Astrocyte (in vitro differentiated cells and primary cell): ENCODE data around the gene PHEX. TPM values are rescaled to one million over a fixed set of nuclear protein-coding genes. Genes with fewer than 3 reads are reported as not detected.

ENCODE experiments used
- DNase-seq: peaks from one replicate; pipeline ENCODE4 v3.0.0-alpha.2; 2010; ENCODE audit warnings: low read depth
- FAIRE-seq: peaks from 2 replicates; lab custom pipeline; 2011; peaks lifted over from hg19 to GRCh38; lab: Jason Lieb, UNC
- H2AFZ ChIP-seq: 2 replicates; pipeline ENCODE4 v1.6.0; 2012; ENCODE audit warnings: low read depth, low read length, inconsistent platforms
- H3K27ac ChIP-seq: 2 replicates; pipeline ENCODE4 v1.5.1; 2011; ENCODE audit warnings: low read depth, low read length, inconsistent platforms
- H3K27me3 ChIP-seq: 2 replicates; pipeline ENCODE4 v1.6.0; 2011; ENCODE audit warnings: low read length, inconsistent platforms; ENCODE audit not compliant: insufficient read depth
- H3K36me3 ChIP-seq: 2 replicates; pipeline ENCODE4 v1.5.1; 2011; ENCODE audit warnings: low read length, inconsistent platforms; ENCODE audit not compliant: insufficient read depth
- H3K4me1 ChIP-seq: 2 replicates; pipeline ENCODE4 v1.5.1; 2011; ENCODE audit warnings: low read length, inconsistent platforms; ENCODE audit not compliant: insufficient read depth
- H3K4me2 ChIP-seq: 2 replicates; pipeline ENCODE4 v1.6.0; 2012; ENCODE audit warnings: low read length, inconsistent platforms
- H3K4me3 ChIP-seq: 2 replicates; pipeline ENCODE4 v1.5.1; 2011; ENCODE audit warnings: low read depth, mild to moderate bottlenecking, low read length, inconsistent platforms; ENCODE audit not compliant: insufficient read depth
- H3K79me2 ChIP-seq: 2 replicates; pipeline ENCODE4 v1.6.0; 2012; ENCODE audit warnings: mild to moderate bottlenecking, low read length, inconsistent platforms; ENCODE audit not compliant: insufficient read depth
- H3K9ac ChIP-seq: 2 replicates; pipeline ENCODE4 v1.6.0; 2012; ENCODE audit warnings: mild to moderate bottlenecking, low read length, inconsistent platforms
- H3K9me3 ChIP-seq: 2 replicates; pipeline ENCODE4 v1.5.1; 2012; ENCODE audit warnings: low read depth, mild to moderate bottlenecking, low read length, inconsistent platforms; ENCODE audit not compliant: insufficient read depth
- H4K20me1 ChIP-seq: 2 replicates; pipeline ENCODE4 v1.6.0; 2012; ENCODE audit warnings: low read length, inconsistent platforms; ENCODE audit not compliant: insufficient read depth
- H3K27ac Mint-ChIP-seq: one replicate; pipeline ENCODE4 v1.8.0; 2021; ENCODE audit warnings: mild to moderate bottlenecking, mixed read lengths; ENCODE audit not compliant: unreplicated experiment
- H3K27me3 Mint-ChIP-seq: one replicate; pipeline ENCODE4 v1.8.0; 2021; ENCODE audit warnings: low read depth, mixed read lengths; ENCODE audit not compliant: unreplicated experiment
- H3K36me3 Mint-ChIP-seq: one replicate; pipeline ENCODE4 v1.8.0; 2021; ENCODE audit warnings: low read depth, mixed read lengths; ENCODE audit not compliant: unreplicated experiment
- H3K4me1 Mint-ChIP-seq: one replicate; pipeline ENCODE4 v1.8.0; 2021; ENCODE audit warnings: low read depth, mixed read lengths; ENCODE audit not compliant: unreplicated experiment
- H3K4me3 Mint-ChIP-seq: one replicate; pipeline ENCODE4 v1.8.0; 2021; ENCODE audit warnings: mild to moderate bottlenecking, moderate library complexity, mixed read lengths; ENCODE audit not compliant: unreplicated experiment
- H3K9me3 Mint-ChIP-seq: one replicate; pipeline ENCODE4 v1.8.0; 2021; ENCODE audit warnings: mild to moderate bottlenecking, mixed read lengths; ENCODE audit not compliant: unreplicated experiment
- EZH2 ChIP-seq: IDR thresholded peaks from 2 replicates; pipeline ENCODE4 v1.6.1; 2012; ENCODE audit warnings: mild to moderate bottlenecking, low read length, inconsistent platforms; ENCODE audit not compliant: insufficient read depth
- total RNA-seq: library from RNA; stranded (reverse); gene quantifications from 2 replicates; pipeline ENCODE4 v1.2.1, GENCODE V29; 2021
- TF ChIP-seq, protein P1 (sequence below): IDR thresholded peaks from 2 replicates; pipeline ENCODE4 v1.5.1; 2011; ENCODE audit warnings: low read depth, mild to moderate bottlenecking, inconsistent platforms, low read length, moderate library complexity; ENCODE audit not compliant: insufficient read depth

Gene PHEX
- total RNA-seq, 1 donor from 2014 or later: 0.36 TPM

DNA sequence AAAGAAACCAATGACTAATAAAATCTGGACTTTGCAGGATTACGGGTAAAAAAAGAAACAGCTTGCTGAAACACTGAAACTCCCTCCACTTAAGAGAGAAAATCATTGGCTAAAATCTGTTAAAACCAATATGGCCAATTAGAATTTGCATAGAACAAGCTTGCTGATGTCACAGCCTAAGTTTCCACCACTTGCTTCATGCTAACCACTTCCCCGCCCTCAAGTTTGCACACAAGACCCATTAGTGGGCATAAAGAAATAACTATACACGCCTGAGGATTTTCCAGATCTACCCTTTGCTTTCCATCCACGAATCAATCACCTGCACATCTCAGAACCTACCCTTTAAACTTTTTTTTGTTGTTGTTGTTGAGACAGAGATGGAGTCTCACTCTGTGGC is 42.7 kb upstream of the PHEX start:
- Histone ChIP-seq H4K20me1 (no peaks in the 10 kb centered on the region), H2AFZ (no peak overlapping the region), H3K9ac (no peak overlapping the region), H3K9me3 (no peaks in the 10 kb centered on the region), H3K4me3 (no peak overlapping the region), H3K79me2 (no peaks in the 10 kb centered on the region), H3K36me3 (peaks cover 14% of the 10 kb centered on the region), H3K4me2 (no peak overlapping the region), H3K27me3 (no peaks in the 10 kb centered on the region), H3K4me1 (no peaks in the 10 kb centered on the region), H3K27ac (no peak overlapping the region)
- Mint-ChIP-seq H3K36me3 (peaks cover 2% of the 10 kb centered on the region), H3K9me3 (no peaks in the 10 kb centered on the region), H3K27me3 (no peaks in the 10 kb centered on the region), H3K27ac (no peak overlapping the region), H3K4me1 (peaks cover 3% of the 10 kb centered on the region), H3K4me3 (no peak overlapping the region)
- no peak for DNase-seq
- no peak for TF ChIP-seq EZH2
- TF ChIP-seq, protein P1, sequence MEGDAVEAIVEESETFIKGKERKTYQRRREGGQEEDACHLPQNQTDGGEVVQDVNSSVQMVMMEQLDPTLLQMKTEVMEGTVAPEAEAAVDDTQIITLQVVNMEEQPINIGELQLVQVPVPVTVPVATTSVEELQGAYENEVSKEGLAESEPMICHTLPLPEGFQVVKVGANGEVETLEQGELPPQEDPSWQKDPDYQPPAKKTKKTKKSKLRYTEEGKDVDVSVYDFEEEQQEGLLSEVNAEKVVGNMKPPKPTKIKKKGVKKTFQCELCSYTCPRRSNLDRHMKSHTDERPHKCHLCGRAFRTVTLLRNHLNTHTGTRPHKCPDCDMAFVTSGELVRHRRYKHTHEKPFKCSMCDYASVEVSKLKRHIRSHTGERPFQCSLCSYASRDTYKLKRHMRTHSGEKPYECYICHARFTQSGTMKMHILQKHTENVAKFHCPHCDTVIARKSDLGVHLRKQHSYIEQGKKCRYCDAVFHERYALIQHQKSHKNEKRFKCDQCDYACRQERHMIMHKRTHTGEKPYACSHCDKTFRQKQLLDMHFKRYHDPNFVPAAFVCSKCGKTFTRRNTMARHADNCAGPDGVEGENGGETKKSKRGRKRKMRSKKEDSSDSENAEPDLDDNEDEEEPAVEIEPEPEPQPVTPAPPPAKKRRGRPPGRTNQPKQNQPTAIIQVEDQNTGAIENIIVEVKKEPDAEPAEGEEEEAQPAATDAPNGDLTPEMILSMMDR: no peak
- FAIRE-seq: no peak

GRCh38 chrX:21990832-21991231 is 41.3 kb upstream of the PHEX start:
- Histone ChIP-seq H3K27ac (no peak overlapping the region), H3K9me3 (no peaks in the 10 kb centered on the region), H3K4me2 (no peak overlapping the region), H3K27me3 (no peaks in the 10 kb centered on the region), H3K36me3 (peaks cover 16% of the 10 kb centered on the region), H4K20me1 (no peaks in the 10 kb centered on the region), H3K4me3 (no peak overlapping the region), H3K4me1 (no peaks in the 10 kb centered on the region), H3K9ac (no peak overlapping the region), H3K79me2 (no peaks in the 10 kb centered on the region), H2AFZ (no peak overlapping the region)
- FAIRE-seq: no peak
- Mint-ChIP-seq H3K27ac (no peak overlapping the region), H3K4me3 (no peak overlapping the region), H3K27me3 (no peaks in the 10 kb centered on the region), H3K36me3 (no peaks in the 10 kb centered on the region), H3K9me3 (no peaks in the 10 kb centered on the region), H3K4me1 (peaks cover 3% of the 10 kb centered on the region)
- no peak for TF ChIP-seq EZH2
- TF ChIP-seq, protein P1: no peak
- DNase-seq: no peak

DNA sequence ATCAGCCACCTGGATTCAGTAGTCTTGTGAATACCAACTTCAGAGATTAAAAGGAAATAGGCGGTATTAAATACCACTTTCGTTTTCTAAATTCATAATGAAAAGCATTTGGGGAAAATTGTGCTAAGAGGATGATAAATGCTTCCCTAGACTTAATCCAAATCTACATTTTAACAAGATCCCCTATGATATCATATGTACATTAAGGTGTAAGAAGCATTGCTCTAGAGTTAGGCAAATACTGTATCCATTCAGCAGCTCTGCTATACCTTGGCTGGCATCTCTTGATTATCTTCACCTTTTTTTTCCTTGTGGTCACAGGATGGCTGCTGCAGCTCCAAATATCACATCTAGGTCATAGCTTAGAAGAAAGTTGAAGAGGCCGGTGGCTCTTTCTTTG is 40.6 kb upstream of the PHEX start:
- TF ChIP-seq EZH2: no peak
- TF ChIP-seq, protein P1: no peak
- Histone ChIP-seq H3K4me3 (no peak overlapping the region), H3K4me1 (no peaks in the 10 kb centered on the region), H3K9me3 (no peaks in the 10 kb centered on the region), H3K27me3 (no peaks in the 10 kb centered on the region), H3K4me2 (no peak overlapping the region), H3K27ac (no peak overlapping the region), H3K36me3 (peaks cover 16% of the 10 kb centered on the region), H2AFZ (no peak overlapping the region), H4K20me1 (no peaks in the 10 kb centered on the region), H3K9ac (no peak overlapping the region), H3K79me2 (no peaks in the 10 kb centered on the region)
- H3K27me3 Mint-ChIP-seq: no peaks in the 10 kb centered on the region
- H3K27ac Mint-ChIP-seq: no peak overlapping the region
- H3K4me1 Mint-ChIP-seq: peaks cover 4% of the 10 kb centered on the region
- no peak for FAIRE-seq
- no peaks in the 10 kb centered on the region for H3K9me3 Mint-ChIP-seq
- H3K36me3 Mint-ChIP-seq: no peaks in the 10 kb centered on the region
- no peak for DNase-seq
- no peak overlapping the region for H3K4me3 Mint-ChIP-seq
